Heart left ventricle (tissue), 16 donors: ENCODE results near the gene DIAPH2. TPM values are rescaled to one million over a fixed set of nuclear protein-coding genes. Genes with fewer than 3 reads are reported as not detected.

Source experiments
- ATAC-seq, 4 donors: fragments of 200-7000 bp; cut with Tn5 transposase; one replicate each; pipeline ENCODE4 v1.9.1; 2020 to 2022; ENCODE audit warnings: moderate library complexity in 4 of 4, mild to moderate bottlenecking in 3 of 4, moderate number of reproducible peaks in 1 of 4
- DNase-seq, 5 donors: peaks; one replicate each; pipeline ENCODE4 v3.0.0-alpha.2; 2020
- H3K27ac ChIP-seq, 12 donors: fragments of 200-600 bp; sonication (generic) in 4 of 12; one replicate each; pipeline versions ENCODE4 v1.5.0 to v1.8.0; 2016 to 2022; ENCODE audit warnings: mild to moderate bottlenecking in 2 of 12
- H3K27me3 ChIP-seq, 9 donors: fragments of 200-600 bp; sonication (generic) in 2 of 9; one replicate each; pipeline versions ENCODE4 v1.5.1 to v1.8.0; 2016 to 2022; ENCODE audit warnings: mild to moderate bottlenecking in 3 of 9
- H3K36me3 ChIP-seq, 9 donors: fragments of 200-600 bp; sonication (generic) in 2 of 9; one replicate each; pipeline versions ENCODE4 v1.5.0 to v1.8.0; 2018 to 2022; ENCODE audit warnings: mild to moderate bottlenecking in 2 of 9
- H3K4me1 ChIP-seq, 12 donors: fragments of 200-600 bp; sonication (generic) in 4 of 12; one replicate each; pipeline versions ENCODE4 v1.5.0 to v1.8.0; 2016 to 2022; ENCODE audit warnings: mild to moderate bottlenecking in 3 of 12
- H3K4me3 ChIP-seq, 12 donors: fragments of 200-600 bp; sonication (generic) in 4 of 12; one replicate each; pipeline versions ENCODE4 v1.5.0 to v1.8.0; 2017 to 2022; ENCODE audit warnings: mild to moderate bottlenecking in 9 of 12, moderate library complexity in 4 of 12
- H3K9me3 ChIP-seq, 12 donors: fragments of 200-600 bp; sonication (generic) in 4 of 12; one replicate each; pipeline versions ENCODE4 v1.5.0 to v1.8.0; 2016 to 2022; ENCODE audit warnings: mild to moderate bottlenecking in 1 of 12
- CTCF ChIP-seq, 12 donors: fragments of 200-600 bp; sonication (generic) in 4 of 12; IDR thresholded peaks; one replicate each; pipeline versions ENCODE4 v1.5.0 to v1.8.0; 2018 to 2022; ENCODE audit warnings: antibody characterized with exemption in 12 of 12, mild to moderate bottlenecking in 5 of 12
- POLR2A ChIP-seq, 2 donors: fragments of 450-650 bp; IDR thresholded peaks; one replicate each; pipeline ENCODE4 v1.6.1; 2017; ENCODE audit warnings: antibody characterized with exemption in 2 of 2, mild to moderate bottlenecking in 2 of 2, moderate library complexity in 2 of 2
- WGBS, 4 donors: extraction: QIAGEN DNeasy Blood & Tissue Kit in 2 of 4; methylation state at CpG; one replicate each; pipeline versions ENCODE4 v1.1.5 to v1.1.7; 2013 to 2018; 5-methylcytosine and 5-hydroxymethylcytosine counted together
- intact Hi-C, 10 donors: fragments of 100-400 bp; cut with DNase I; formaldehyde crosslinking; loops; one replicate each; pipeline versions ENCODE4 v1.11.1 to v1.14.2; 2022
- polyA plus RNA-seq, 2 donors: library from polyadenylated mRNA; stranded (reverse); fragments of 200-250 nt; gene quantifications; one replicate each; pipeline ENCODE4 v1.2.3, GENCODE V29; 2013
- total RNA-seq, 9 donors: library from RNA; depleted of rRNA in 2 of 9; stranded (reverse); fragments of >200 nt in 2 of 9; fragmentation: NEBNext Ultra II Directional in 3 of 9; extraction: Animal tissue kit (Norgen Biotek cat#: 25700) in 3 of 9; gene quantifications; one replicate each; pipeline versions ENCODE4 v1.1.0 to v1.2.4, GENCODE V29; 2016 to 2023
- donor health status: ischemic (EF 13 %, LVEDD 7.1; RV severe dilation, severe dysfunction).
- donor health status: healthy with polysubstance abuse.
- donor health status: DM: no; HTN: yes; CAD: no.
- donor health status: DM: no; HTN: no; CAD: no.
- donor health status: ischemic (EF 25% LVEDD 6.9; RV normal size, moderate dysfunction).
- donor health status: ischemic (EF 25% LVEDD 5.7; RV mildly dilated, moderate dysfunction).
- donor health status: healthy.
- donor health status: DM: yes; HTN: yes; CAD: no.
- donor health status: ischemic (EF 35%, LVEDD 5.7; RV mildly dilated, moderate dysfunction).
- donor health status: nonischemic (EF 11% LVEDD 7.7; RV severe dilation, severe dysfunction).
- donor health status: DM: yes; HTN: yes; CAD: no.
- donor health status: PGD.
- donor health status: ischemic (EF 29% LVEDD 5.4; RV normal size, mild dysfunction).
- donor health status: nonischemic (EF 23%, LVEDD 6.1; RV moderate dilation, normal function).

Gene DIAPH2
- total and polyA plus RNA-seq, 11 donors = 3.7 to 18.8 (median 12.3) TPM

- Histone ChIP-seq H3K27me3 (no peaks in the 10 kb centered on the region), H3K4me1 (no peaks in the 10 kb centered on the region), H3K36me3 (no peaks in the 10 kb centered on the region), H3K4me3 (no peak overlapping the region), H3K9me3 (no peaks in the 10 kb centered on the region), H3K27ac (no peak overlapping the region)
- intact Hi-C loops = no loop called here
- DNase-seq (no peak), ATAC-seq (no peak)
- no peak for TF ChIP-seq CTCF (IDR thresholded peaks at IDR 0.05)
- 90 to 97% (median 94%) methylated on average over 1 of the region's 1 CpG for WGBS, 4 donors
These were observed 530.5 kb downstream of the DIAPH2 start for GRCh38 chrX:97215186-97215585.

GRCh38 chrX:97224148-97224547 is 539.5 kb downstream of the DIAPH2 start:
- DNase-seq = no peak

GRCh38 chrX:97229318-97229717 is 544.7 kb downstream of the DIAPH2 start:
- intact Hi-C loops = loop anchor here in 1 of 10 donors (10.0 kb wide), 1 partner anchor 45 kb away; no protein-coding TSS in a partner anchor
- Histone ChIP-seq H3K27ac (no peak overlapping the region), H3K36me3 (no peaks in the 10 kb centered on the region), H3K4me1 (no peaks in the 10 kb centered on the region), H3K9me3 (no peaks in the 10 kb centered on the region), H3K4me3 (no peak overlapping the region), H3K27me3 (no peaks in the 10 kb centered on the region)
- DNase-seq = no peak
- TF ChIP-seq POLR2A (IDR thresholded peaks at IDR 0.05) (no peak), CTCF (IDR thresholded peaks at IDR 0.05) (no peak)
- no peak for ATAC-seq

More at GRCh38 chrX:97224148-97224547, 539.5 kb downstream of the DIAPH2 start:
- Histone ChIP-seq H3K4me1 (no peaks in the 10 kb centered on the region), H3K4me3 (no peak overlapping the region), H3K9me3 (no peaks in the 10 kb centered on the region), H3K27ac (no peak overlapping the region), H3K27me3 (no peaks in the 10 kb centered on the region), H3K36me3 (no peaks in the 10 kb centered on the region)
- TF ChIP-seq POLR2A (IDR thresholded peaks at IDR 0.05) (no peak), CTCF (IDR thresholded peaks at IDR 0.05) (no peak)
- no peak for ATAC-seq
- WGBS, 4 donors = 86 to 100% (median 95%) methylated on average over 1 of the region's 1 CpG
- intact Hi-C loops = loop anchor here in 1 of 10 donors (10.0 kb wide), 1 partner anchor 51 kb away; no protein-coding TSS in a partner anchor

- H3K4me1 ChIP-seq = no peaks in the 10 kb centered on the region
- H3K9me3 ChIP-seq = no peaks in the 10 kb centered on the region
- no peaks in the 10 kb centered on the region for H3K27me3 ChIP-seq
- TF ChIP-seq CTCF (IDR thresholded peaks at IDR 0.05) = no peak
- no peak for TF ChIP-seq POLR2A (IDR thresholded peaks at IDR 0.05)
- ATAC-seq (no peak), DNase-seq (no peak)
- H3K4me3 ChIP-seq = no peak overlapping the region
- no peaks in the 10 kb centered on the region for H3K36me3 ChIP-seq
- H3K27ac ChIP-seq = no peak overlapping the region
- intact Hi-C loops = no loop called here
- 82 to 97% (median 91%) methylated on average over 3 of the region's 3 CpGs for WGBS, 4 donors
These were observed 546.3 kb downstream of the DIAPH2 start for GRCh38 chrX:97230948-97231347.
